CD4-positive, alpha-beta T cell treated with Interleukin-12 subunit alpha and Interleukin-12 subunit beta, for 1 hour (primary cell): ENCODE data around the gene TMEM9B.
"Not testable (repeated sequence)": the region's sequence is repeated elsewhere in the genome, so short reads cannot be mapped to it uniquely, and the experiment has no call there.

Experiments
- DNase-seq: peaks from one replicate; pipeline ENCODE4 v3.0.0-alpha.2; 2020

TMEM9B gene

DNA sequence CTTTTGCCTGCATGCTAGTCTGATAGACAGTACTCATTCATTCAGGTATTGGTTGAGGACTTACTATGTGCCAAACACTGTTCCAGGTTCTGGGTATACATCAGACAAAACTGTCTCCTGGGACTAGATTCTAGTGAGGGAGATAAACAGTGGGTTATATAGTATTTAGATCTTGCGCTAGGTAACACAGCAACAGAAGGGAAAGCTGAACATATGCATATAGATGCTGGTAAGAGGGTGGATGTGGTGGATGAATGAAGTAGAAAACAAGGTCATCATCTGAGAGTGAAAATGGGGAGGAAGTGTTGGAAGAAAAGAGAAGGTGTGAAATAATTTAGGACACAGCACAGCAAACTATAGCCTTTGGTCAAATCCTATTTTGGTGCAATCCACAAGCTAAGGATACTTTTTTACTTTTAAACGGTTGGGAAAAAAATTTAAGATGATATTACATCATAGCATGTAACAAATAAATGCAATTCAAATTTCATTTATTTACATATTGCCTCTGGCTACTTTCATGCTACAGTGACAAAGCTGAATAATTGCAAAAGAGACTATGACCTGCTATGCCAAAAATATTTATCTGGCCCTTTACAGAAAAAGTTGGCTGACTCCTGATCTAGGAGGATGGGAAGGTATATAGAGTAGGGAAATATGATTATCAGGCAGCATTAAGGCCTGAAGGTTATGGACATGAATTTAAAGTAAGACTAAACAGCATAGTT lies 7.1 kb upstream of the TMEM9B start:
- DNase-seq, result no peak

DNA sequence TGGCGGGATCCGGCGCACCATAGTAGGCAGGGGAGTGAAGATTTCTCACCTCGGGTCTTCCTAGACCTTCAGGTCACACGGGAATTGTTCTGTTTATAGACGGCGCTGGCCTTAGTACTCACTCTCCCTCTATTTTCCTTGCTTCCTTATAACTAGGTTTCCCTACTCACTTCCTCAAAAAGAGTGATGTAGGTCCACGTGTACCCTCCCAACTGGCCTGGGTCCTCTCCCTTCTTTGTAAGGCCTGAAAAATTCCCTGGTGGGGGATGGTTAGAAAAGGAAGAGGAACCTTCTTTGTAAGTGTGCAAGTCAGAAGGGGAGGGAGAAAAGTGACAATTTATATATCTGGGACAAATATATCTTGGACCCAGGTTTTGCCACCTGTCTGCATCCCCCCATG lies 2.9 kb upstream of the TMEM9B start:
- no peak for DNase-seq

DNA sequence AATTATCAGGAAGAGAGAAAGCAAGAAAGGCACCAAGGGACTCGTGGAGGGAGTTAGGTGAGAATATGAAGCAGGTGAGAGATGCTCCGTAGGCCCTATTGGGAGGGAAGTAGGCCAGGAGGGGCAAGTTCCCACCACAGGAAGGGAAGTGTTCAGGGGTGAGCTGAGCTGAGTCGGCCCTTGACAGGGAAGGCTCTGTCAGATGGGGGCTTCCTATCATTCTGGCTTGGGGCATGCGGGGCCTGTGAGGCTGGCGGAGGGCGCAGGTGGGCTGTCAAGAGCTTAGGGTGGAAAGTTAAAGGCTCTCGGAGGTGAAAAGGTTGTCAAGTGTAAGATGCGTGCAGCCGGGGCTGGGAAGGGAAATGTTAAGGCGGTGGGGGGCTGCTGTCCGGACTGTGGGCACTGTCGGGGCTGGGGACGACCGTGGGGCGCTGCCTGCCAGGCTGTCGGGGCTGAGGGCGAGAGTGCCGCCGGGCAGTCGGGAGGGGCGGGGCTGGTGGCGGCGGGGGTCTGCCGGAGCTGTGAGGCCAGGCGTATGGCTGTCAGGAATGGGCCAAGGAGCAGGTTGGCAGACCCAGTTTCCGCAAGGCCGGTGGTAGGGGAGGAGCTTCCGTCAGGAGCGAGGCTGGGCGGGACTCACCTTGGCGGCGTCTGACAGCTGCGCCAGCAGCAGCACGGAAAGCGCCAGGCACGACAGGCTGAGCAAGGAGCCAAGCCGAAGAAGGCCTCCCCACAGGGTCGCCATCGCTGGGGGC lies 496 bp downstream of the TMEM9B start:
- peak; percentile 78 for DNase-seq

- no peak for DNase-seq
Measured at GRCh38 chr11:8962841-8963240, 1.4 kb downstream of the TMEM9B start.

- no peak for DNase-seq
Measured at GRCh38 chr11:8961401-8961800, 2.8 kb downstream of the TMEM9B start.

DNA sequence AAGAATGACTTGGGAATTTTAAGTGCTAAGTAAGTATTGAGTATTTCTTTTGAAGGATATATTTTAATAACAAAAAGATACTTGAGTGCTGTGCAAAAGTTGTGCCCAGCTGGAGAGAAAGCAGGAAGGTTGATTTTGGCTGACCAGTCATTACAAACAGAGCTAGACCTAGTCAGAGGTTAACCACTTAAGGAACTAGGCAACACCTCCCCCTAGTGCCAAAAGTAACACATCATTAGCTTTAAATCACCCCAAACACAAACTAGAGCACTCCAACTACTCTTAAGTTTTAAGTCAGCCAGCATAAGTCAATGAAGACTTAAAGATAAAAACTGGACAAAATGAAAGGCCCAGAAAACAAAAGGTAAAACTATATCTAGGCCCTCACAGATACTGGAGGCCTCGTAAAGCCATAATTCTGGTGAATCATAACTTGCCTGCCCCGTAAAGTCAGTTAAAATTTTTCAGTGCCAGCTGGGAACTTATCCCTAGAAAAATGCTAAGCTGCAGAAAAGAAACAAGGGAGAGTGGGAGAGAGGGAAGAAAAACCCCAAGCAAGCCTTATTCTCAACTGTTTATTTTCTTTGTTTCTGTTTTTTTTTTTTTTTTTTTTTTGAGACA lies 4.6 kb downstream of the TMEM9B start:
- peak; percentile 57 for DNase-seq

- DNase-seq, result no peak
Measured at GRCh38 chr11:8956860-8957259, 7.4 kb downstream of the TMEM9B start.

- no peak for DNase-seq
Measured at GRCh38 chr11:8948886-8949285, 15.4 kb downstream of the TMEM9B start.

DNA sequence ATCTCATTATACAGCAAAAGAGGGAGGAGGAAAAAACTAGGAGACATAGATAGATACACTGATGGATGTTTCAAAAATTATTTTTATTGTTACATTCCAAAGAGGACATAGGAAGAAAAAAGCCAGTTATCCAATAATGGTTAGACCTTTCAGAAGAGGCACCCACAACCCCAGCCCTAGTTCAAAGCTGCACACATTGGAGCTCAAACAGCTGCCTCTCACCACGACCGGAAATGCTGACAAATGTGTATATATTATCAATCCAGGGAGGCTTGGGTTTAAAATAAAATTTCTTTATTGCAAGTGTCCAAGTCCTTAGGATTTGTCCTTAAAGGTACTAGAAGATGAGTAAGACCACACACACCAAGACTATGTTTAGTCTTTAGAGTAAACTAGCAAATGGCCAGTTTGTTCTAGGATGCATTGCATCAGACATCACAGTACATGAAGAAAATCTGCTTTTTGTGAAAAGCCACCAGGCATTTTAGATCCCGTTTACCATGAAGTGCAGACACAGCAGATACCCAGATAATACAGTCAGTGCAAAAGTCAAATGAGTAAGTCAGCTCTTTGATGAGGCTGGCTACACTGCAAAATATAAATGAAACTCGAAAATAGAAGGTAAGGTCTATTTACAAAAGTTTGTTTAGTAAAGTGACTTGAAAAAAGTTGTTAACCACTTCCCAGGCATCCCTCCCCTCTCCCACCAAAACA lies 16.9 kb downstream of the TMEM9B start:
- no peak for DNase-seq

DNA sequence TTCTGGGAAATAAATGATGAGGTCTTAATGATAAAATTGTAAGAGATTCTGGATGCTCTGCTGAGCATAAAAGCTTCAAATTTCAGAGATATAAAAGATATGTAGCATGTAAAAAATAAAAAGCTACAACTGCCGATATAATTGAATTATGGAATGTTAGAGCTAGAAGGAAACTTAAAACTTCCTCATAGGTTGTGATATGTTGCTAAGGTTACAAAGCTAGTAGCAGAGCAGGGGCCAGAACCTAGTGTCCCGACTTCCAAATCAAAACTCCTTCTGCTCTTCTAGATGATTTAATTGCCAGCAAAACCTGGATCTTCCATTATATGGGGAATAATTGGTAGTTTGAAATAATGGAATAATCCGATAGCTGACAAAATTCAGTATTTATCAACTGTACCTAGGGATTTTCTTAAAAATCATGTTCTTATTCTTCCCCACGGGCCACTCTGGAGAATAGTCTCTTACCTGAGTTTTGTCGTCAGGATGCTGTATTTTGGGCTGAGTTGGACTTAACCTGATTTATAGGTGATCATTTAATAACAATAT lies 21.6 kb downstream of the TMEM9B start, which contains the start of gene ASCL3:
Gene ASCL3, minus strand, starts transcription at position 499 of the 549 bp plus-strand sequence. CDS start 4,855 bp downstream, outside the sequence.
- DNase-seq, result no peak

GRCh38 chr11:8941341-8942103 lies 22.7 kb downstream of the TMEM9B start:
- DNase-seq, result no peak

GRCh38 chr11:8937659-8938058 lies 26.6 kb downstream of the TMEM9B start:
- no peak for DNase-seq

DNA sequence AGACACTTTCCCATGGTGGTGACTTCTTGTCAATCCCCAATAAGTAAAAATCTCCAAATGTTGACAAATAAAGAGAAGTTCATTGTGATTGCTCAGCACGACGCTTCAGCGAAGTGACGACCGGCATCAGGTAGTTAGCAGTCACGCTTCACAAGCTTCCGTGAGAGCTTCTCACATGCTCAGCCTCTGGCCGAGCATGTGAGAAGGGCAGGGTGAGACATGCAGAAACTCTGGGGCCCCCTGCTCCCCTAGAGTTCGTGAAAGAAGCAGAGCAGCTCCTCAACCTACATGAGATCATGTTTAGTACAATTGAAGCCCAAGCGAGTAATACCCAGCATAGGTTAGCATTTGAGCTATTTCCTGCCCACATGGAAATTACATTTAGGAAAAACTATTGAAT lies 27.1 kb downstream of the TMEM9B start:
- no peak for DNase-seq

GRCh38 chr11:8935789-8936188 lies 28.5 kb downstream of the TMEM9B start:
- not testable (repeated sequence) for DNase-seq

GRCh38 chr11:8934742-8935488 lies 29.3 kb downstream of the TMEM9B start:
- DNase-seq, result no peak

DNA sequence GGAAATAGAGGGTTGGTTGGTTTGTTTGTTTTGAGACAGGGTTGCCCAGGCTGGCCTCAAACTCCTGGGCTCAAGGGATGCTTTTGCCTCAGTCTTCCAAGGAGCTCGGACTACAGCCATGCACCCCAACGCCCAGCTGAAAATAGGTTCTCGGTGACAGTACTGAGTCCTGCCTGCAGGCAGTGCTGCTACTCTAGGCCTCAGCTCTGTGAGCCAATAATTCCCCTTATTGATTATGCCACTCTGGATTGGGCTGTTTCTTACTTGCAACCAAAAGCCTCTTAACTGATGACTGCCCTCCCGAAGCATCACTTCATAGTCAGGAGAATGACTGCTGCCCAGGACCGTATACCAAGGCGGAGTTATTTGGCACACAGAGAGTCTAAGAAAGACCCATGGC lies 30.3 kb downstream of the TMEM9B start:
- no peak for DNase-seq

- DNase-seq, result no peak
Measured at GRCh38 chr11:8932564-8933180, 31.6 kb downstream of the TMEM9B start, which contains the start of gene C11orf16. TSS of gene C11orf16 (minus strand) at chr11:8932947. CDS start at chr11:8932308, 639 bp downstream.

GRCh38 chr11:8930456-8931175 lies 33.6 kb downstream of the TMEM9B start:
- DNase-seq, result no peak

- DNase-seq, result no peak
Measured at GRCh38 chr11:8928981-8929615, 35.1 kb downstream of the TMEM9B start.

- no peak for DNase-seq
Measured at GRCh38 chr11:8928205-8928604, 36.0 kb downstream of the TMEM9B start.
